Tibial artery (tissue), 4 donors: Measurements from ENCODE around the gene ARHGEF39.
"Not testable (repeated sequence)": the region's sequence is repeated elsewhere in the genome, so short reads cannot be mapped to it uniquely, and the experiment has no call there.

ENCODE experiments used
- DNase-seq, 2 donors: peaks; one replicate each; pipeline ENCODE4 v3.0.0-alpha.2; 2019
- H3K27ac ChIP-seq, 2 donors: fragments of 200-600 bp; sonication (generic) in 1 of 2; 1 replicate in 1 of 2; 2 replicates in 1 of 2; pipeline ENCODE4 v1.5.1; 2018 to 2019; ENCODE audit warnings: mild to moderate bottlenecking in 1 of 2
- H3K27me3 ChIP-seq, 2 donors: fragments of 200-600 bp; sonication (generic) in 1 of 2; one replicate each; pipeline versions ENCODE4 v1.5.1 to v1.6.0; 2016 to 2019
- H3K36me3 ChIP-seq, 3 donors: fragments of 200-600 bp; sonication (generic) in 2 of 3; one replicate each; pipeline ENCODE4 v1.5.1; 2016 to 2019; ENCODE audit warnings: mild to moderate bottlenecking in 2 of 3
- H3K4me1 ChIP-seq, 4 donors: fragments of 200-600 bp; sonication (generic) in 2 of 4; 1 replicate in 3 of 4; 2 replicates in 1 of 4; pipeline ENCODE4 v1.5.1; 2016 to 2019
- H3K4me3 ChIP-seq, 2 donors: fragments of 200-600 bp; sonication (generic) in 1 of 2; 1 replicate in 1 of 2; 2 replicates in 1 of 2; pipeline ENCODE4 v1.5.1; 2018 to 2019; ENCODE audit warnings: mild to moderate bottlenecking in 2 of 2
- H3K9me3 ChIP-seq, 3 donors: fragments of 200-600 bp; sonication (generic) in 1 of 3; one replicate each; pipeline ENCODE4 v1.5.1; 2016 to 2019
- intact Hi-C: fragments of 100-400 bp; cut with DNase I; formaldehyde crosslinking; loops from one replicate; pipeline ENCODE4 v1.15.0; 2023; ENCODE audit warnings: low total_unique reads
- TF ChIP-seq, protein P1 (sequence below), 2 experiments: fragments of 200-600 bp in 1 of 2; fragments of 450-650 bp in 1 of 2; IDR thresholded peaks; one replicate each; pipeline ENCODE4 v1.5.1; 2017 to 2019; ENCODE audit warnings: antibody characterized with exemption in 2 of 2, mild to moderate bottlenecking in 1 of 2, moderate library complexity in 1 of 2

The ARHGEF39 gene

GRCh38 chr9:35636877-35637246, 28.1 kb downstream of the ARHGEF39 start:
- not testable (repeated sequence) for H3K9me3 ChIP-seq, H3K4me3 ChIP-seq, H3K4me1 ChIP-seq, H3K27ac ChIP-seq, H3K36me3 ChIP-seq, H3K27me3 ChIP-seq, DNase-seq
- intact Hi-C loops = loop anchor here (10.0 kb wide), 1 partner anchor 228 kb away; no protein-coding TSS in a partner anchor

DNA sequence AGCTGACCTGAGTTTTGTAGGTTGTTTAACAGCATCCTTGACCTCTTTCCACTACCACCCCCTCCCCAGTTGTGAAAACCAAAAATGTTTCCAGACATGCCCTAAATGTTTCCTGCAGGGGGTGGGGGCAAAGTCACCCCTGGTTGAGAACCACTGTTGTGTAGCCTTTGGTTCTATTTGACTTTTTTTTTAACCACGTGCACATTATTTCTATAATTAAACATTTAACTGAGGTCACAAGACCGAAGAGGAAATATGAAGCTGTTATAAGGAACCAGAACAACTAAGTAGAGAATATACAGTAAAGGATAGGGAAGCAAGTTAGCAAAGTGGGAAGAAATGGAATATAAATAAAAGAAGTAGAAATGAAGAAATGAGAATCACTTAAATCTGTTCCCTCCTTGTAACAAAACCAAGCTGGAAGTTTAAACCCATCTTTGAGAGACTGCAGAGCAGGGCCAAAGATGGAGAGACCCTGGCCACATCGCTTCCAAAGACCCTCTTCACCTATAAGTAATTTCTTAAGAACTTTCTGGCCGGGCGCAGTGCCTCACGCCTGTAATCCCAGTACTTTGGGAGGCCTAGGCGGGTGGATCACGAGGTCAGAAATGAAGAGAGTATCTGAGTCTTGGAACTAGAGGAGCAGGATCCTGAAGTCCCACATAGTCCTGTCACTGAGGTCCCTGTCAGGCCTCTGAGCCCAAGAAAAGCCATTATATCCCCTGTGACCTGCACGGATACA, 28.7 kb downstream of the ARHGEF39 start:
- DNase-seq = peak in 1 of 2 donors; percentile 34

GRCh38 chr9:35635730-35636129, 29.3 kb downstream of the ARHGEF39 start:
- intact Hi-C loops = loop anchor here (10.0 kb wide), 1 partner anchor 229 kb away; no protein-coding TSS in a partner anchor
- peaks cover 0 to 3% (median 0%) of the 10 kb centered on the region in 3 donors for H3K36me3 ChIP-seq
- no peaks in the 10 kb centered on the region for H3K4me1 ChIP-seq
- no peaks in the 10 kb centered on the region for H3K27me3 ChIP-seq
- H3K4me3 ChIP-seq = no peak overlapping the region
- peak in 1 of 2 donors; percentile 6 for DNase-seq
- H3K27ac ChIP-seq = no peak overlapping the region
- TF ChIP-seq, protein P1, sequence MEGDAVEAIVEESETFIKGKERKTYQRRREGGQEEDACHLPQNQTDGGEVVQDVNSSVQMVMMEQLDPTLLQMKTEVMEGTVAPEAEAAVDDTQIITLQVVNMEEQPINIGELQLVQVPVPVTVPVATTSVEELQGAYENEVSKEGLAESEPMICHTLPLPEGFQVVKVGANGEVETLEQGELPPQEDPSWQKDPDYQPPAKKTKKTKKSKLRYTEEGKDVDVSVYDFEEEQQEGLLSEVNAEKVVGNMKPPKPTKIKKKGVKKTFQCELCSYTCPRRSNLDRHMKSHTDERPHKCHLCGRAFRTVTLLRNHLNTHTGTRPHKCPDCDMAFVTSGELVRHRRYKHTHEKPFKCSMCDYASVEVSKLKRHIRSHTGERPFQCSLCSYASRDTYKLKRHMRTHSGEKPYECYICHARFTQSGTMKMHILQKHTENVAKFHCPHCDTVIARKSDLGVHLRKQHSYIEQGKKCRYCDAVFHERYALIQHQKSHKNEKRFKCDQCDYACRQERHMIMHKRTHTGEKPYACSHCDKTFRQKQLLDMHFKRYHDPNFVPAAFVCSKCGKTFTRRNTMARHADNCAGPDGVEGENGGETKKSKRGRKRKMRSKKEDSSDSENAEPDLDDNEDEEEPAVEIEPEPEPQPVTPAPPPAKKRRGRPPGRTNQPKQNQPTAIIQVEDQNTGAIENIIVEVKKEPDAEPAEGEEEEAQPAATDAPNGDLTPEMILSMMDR (IDR thresholded peaks at IDR 0.05) = no peak
- H3K9me3 ChIP-seq = no peaks in the 10 kb centered on the region

More for the DNA sequence above, 28.7 kb downstream of the ARHGEF39 start:
- Histone ChIP-seq H3K27ac (no peak overlapping the region), H3K9me3 (no peaks in the 10 kb centered on the region), H3K4me3 (no peak overlapping the region), H3K27me3 (no peaks in the 10 kb centered on the region), H3K4me1 (no peaks in the 10 kb centered on the region), H3K36me3 (peaks cover 0 to 5% (median 0%) of the 10 kb centered on the region in 3 donors)
- TF ChIP-seq, protein P1 (IDR thresholded peaks at IDR 0.05) = no peak
- intact Hi-C loops = loop anchor here (10.0 kb wide), 1 partner anchor 228 kb away; no protein-coding TSS in a partner anchor

DNA sequence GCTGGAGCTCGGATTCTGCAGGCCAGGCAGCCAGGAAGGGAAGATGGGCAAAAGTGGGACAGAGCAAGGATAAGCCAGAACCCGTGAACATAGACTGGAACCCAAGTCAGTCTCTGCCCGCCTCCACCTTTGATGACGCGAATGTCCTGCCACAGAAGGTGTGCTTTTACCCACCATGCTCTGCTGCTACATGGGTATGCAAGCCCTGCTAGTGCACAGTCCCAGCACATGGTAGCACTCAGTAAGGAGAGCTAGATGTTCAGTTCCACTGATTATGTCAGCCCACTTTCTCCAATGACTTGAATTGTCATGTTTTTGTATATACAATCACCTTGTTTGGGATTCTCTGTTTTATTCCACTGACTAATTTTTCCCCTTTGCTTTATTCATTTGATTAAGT, 35.4 kb downstream of the ARHGEF39 start:
- Histone ChIP-seq H3K9me3 (no peaks in the 10 kb centered on the region), H3K36me3 (no peaks in the 10 kb centered on the region), H3K27ac (no peak overlapping the region), H3K27me3 (no peaks in the 10 kb centered on the region), H3K4me1 (no peaks in the 10 kb centered on the region), H3K4me3 (no peak overlapping the region)
- intact Hi-C loops = no loop called here
- DNase-seq = peak in 1 of 2 donors; percentile 45
- TF ChIP-seq, protein P1 (IDR thresholded peaks at IDR 0.05) = no peak

DNA sequence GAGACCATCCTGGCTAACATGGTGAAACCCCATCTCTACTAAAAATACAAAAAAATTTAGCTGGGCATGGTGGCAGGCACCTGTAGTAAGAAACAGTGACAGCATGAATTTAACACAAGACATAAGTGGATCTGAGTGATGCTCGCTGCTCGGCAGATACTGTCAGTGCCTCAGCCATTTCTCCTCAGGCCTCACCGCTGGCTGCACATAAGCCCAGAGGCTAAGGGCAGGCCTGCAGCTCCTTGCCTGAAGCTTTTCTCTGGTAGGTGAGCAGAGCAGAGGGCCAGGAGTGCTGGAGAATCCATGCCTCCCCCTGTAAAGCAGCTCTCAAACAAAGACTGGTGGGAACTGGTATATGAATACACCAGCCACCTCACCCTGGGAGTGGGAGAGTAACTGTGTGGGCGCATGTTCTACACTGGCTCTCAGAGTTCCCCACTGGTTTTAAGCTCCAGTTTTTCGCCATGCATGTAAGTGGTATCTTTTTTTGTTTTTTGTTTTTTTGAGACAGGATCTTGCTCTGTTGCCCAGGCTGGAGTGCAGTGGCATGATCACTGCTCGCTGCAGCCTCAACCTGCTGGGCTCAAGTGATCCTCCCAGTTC, 36.5 kb downstream of the ARHGEF39 start:
- no peaks in the 10 kb centered on the region for H3K36me3 ChIP-seq
- no peaks in the 10 kb centered on the region for H3K4me1 ChIP-seq
- DNase-seq = peak in 1 of 2 donors; percentile 37
- TF ChIP-seq, protein P1 (IDR thresholded peaks at IDR 0.05) = no peak
- H3K27ac ChIP-seq = no peak overlapping the region
- no peaks in the 10 kb centered on the region for H3K27me3 ChIP-seq
- no peak overlapping the region for H3K4me3 ChIP-seq
- H3K9me3 ChIP-seq = no peaks in the 10 kb centered on the region
- intact Hi-C loops = no loop called here

DNA sequence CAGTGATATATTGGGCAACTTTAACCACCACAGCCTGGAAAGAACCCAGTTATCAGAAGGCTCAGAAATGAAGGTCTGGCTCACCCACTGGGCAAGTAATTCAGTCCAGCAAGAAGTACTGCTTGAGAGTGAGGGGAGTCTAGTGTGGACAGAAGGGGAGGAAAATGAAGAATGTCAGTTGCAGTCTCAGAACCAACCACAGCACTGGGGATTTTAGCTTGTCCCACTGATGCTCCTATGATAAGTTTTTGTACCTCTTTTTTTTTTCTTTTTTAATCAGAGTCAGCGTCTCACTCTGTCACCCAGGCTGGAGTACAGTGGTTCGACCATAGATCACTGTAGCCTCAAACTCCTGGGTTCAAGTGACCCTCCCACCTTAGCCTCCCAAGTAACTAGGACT, 37.4 kb downstream of the ARHGEF39 start:
- Histone ChIP-seq H3K4me1 (no peaks in the 10 kb centered on the region), H3K36me3 (no peaks in the 10 kb centered on the region), H3K27me3 (no peaks in the 10 kb centered on the region), H3K27ac (no peak overlapping the region), H3K4me3 (no peak overlapping the region), H3K9me3 (no peaks in the 10 kb centered on the region)
- TF ChIP-seq, protein P1 (IDR thresholded peaks at IDR 0.05) = no peak
- intact Hi-C loops = no loop called here
- peak in 1 of 2 donors; percentile 3 for DNase-seq
